Keratinocyte (primary cell): ENCODE results near the gene RSPRY1. TPM values are rescaled to one million over a fixed set of nuclear protein-coding genes. Genes with fewer than 3 reads are reported as not detected.

Experiments used
- DNase-seq: peaks from one replicate; pipeline ENCODE4 v3.0.0-alpha.2; 2011; ENCODE audit warnings: low read depth, missing footprints, low spot score
- FAIRE-seq: peaks from 2 replicates; lab custom pipeline; 2011; peaks lifted over from hg19 to GRCh38; lab: Jason Lieb, UNC
- H2AFZ ChIP-seq: 2 replicates; pipeline ENCODE4 v1.6.0; 2012; ENCODE audit warnings: low read length, control low read depth, inconsistent platforms; ENCODE audit not compliant: control insufficient read depth
- H3K27ac ChIP-seq: 2 replicates; pipeline ENCODE4 v1.5.1; 2011; ENCODE audit warnings: low read length; ENCODE audit not compliant: control insufficient read depth, insufficient read depth
- H3K27me3 ChIP-seq: 3 replicates; pipeline ENCODE4 v1.6.0; 2011; ENCODE audit warnings: low read length; ENCODE audit not compliant: control insufficient read depth, insufficient read depth; ENCODE audit errors: extremely low read depth
- H3K36me3 ChIP-seq, 2 experiments: 2 replicates in 1 of 2; 3 replicates in 1 of 2; pipeline ENCODE4 v1.5.1; 2011; ENCODE audit warnings: low read length in 2 of 2, mild to moderate bottlenecking in 1 of 2; ENCODE audit not compliant: control insufficient read depth in 2 of 2, insufficient read depth in 2 of 2; ENCODE audit errors: extremely low read depth in 1 of 2
- H3K4me1 ChIP-seq: 3 replicates; pipeline ENCODE4 v1.5.1; 2011; ENCODE audit warnings: low read length; ENCODE audit not compliant: control insufficient read depth, insufficient read depth; ENCODE audit errors: extremely low read depth
- H3K4me2 ChIP-seq: 3 replicates; pipeline ENCODE4 v1.6.0; 2011; ENCODE audit warnings: low read depth, low read length; ENCODE audit not compliant: control insufficient read depth, insufficient read depth; ENCODE audit errors: extremely low read depth
- H3K4me3 ChIP-seq, 3 experiments: fragments of 200-600 bp in 1 of 3; sonication (generic) in 1 of 3; 2 replicates in 2 of 3; 3 replicates in 1 of 3; pipeline ENCODE4 v1.5.1; 2011 to 2016; ENCODE audit warnings: low read length in 3 of 3, mild to moderate bottlenecking in 3 of 3, control low read depth in 2 of 3, inconsistent platforms in 1 of 3, low read depth in 1 of 3, mixed read lengths in 1 of 3, mixed run types in 1 of 3, moderate library complexity in 1 of 3; ENCODE audit not compliant: control insufficient read depth in 2 of 3, insufficient read depth in 2 of 3; ENCODE audit errors: extremely low read depth in 1 of 3
- H3K79me2 ChIP-seq: 2 replicates; pipeline ENCODE4 v1.6.0; 2012; ENCODE audit warnings: low read length; ENCODE audit not compliant: control insufficient read depth, insufficient read depth
- H3K9ac ChIP-seq: 3 replicates; pipeline ENCODE4 v1.6.0; 2011; ENCODE audit warnings: low read length; ENCODE audit not compliant: control insufficient read depth, insufficient read depth; ENCODE audit errors: extremely low read depth
- H3K9me1 ChIP-seq: 3 replicates; pipeline ENCODE4 v1.6.0; 2011; ENCODE audit warnings: low read length; ENCODE audit not compliant: control insufficient read depth, insufficient read depth; ENCODE audit errors: extremely low read depth
- H3K9me3 ChIP-seq: 2 replicates; pipeline ENCODE4 v1.5.1; 2012; ENCODE audit warnings: low read depth, low read length; ENCODE audit not compliant: control insufficient read depth
- H4K20me1 ChIP-seq: 3 replicates; pipeline ENCODE4 v1.6.0; 2011; ENCODE audit warnings: low read length; ENCODE audit not compliant: control insufficient read depth, insufficient read depth; ENCODE audit errors: extremely low read depth
- EZH2 ChIP-seq: IDR thresholded peaks from one replicate; pipeline ENCODE4 v1.6.1; 2012; ENCODE audit warnings: inconsistent platforms, mild to moderate bottlenecking, low read length, moderate library complexity
- dilution Hi-C: fragments of 300-500 bp; cut with MboI; formaldehyde crosslinking; loops from one replicate; pipeline ENCODE4 v1.7.0; 2020; ENCODE audit warnings: low sequenced_read_pairs; ENCODE audit not compliant: extremely low pct_ligation_motif_present
- polyA plus RNA-seq, 5 experiments: library from polyadenylated mRNA; depleted of rRNA in 3 of 5; stranded (reverse) in 3 of 5; stranded (forward) in 1 of 5; unstranded in 1 of 5; fragments of >200 nt; gene quantifications; 1 replicate in 1 of 5; 2 replicates in 3 of 5; 3 replicates in 1 of 5; pipeline versions ENCODE4 v1.2.1 to v1.2.3, GENCODE V29; 2011 to 2012; ENCODE audit warnings: missing spikeins in 2 of 5, low read depth in 1 of 5, low replicate concordance in 1 of 5
- TF ChIP-seq, protein P1 (sequence below), 3 experiments: IDR thresholded peaks in 1 of 3; conservative IDR thresholded peaks in 1 of 3; optimal IDR thresholded peaks in 1 of 3; 2 replicates in 2 of 3; 3 replicates in 1 of 3; pipeline versions ENCODE3 to v1.5.1; 2011; ENCODE audit warnings: low read length in 3 of 3, mild to moderate bottlenecking in 3 of 3, moderate library complexity in 2 of 3, control low read depth in 1 of 3, inconsistent platforms in 1 of 3; ENCODE audit not compliant: insufficient read depth in 2 of 3; ENCODE audit errors: extremely low read depth in 1 of 3

The RSPRY1 gene
- polyA plus RNA-seq, 1 donor (not counting 4 experiments of a cell fraction or from before 2014, with no cell fraction given) = 42.2 TPM

DNA sequence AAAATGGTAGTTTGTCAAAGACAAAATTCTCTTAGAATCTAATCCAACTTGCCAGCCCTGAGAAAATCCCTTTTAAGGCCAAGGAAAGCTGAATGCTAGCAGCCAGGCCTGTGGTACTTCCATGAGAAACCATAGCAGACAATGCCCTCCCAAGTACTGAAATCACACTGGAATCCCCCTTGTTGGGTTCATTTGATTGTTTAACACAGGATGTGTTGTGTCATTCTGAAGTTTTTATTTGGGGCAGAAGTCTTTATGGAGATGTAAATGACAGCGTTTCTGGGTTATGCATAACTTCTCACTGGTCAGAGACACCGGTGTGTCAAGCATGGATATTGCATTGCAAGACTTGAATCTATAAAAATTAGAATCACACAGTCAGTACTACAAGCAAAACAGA, 53.0 kb downstream of the RSPRY1 start:
- no peak for TF ChIP-seq EZH2
- TF ChIP-seq, protein P1, sequence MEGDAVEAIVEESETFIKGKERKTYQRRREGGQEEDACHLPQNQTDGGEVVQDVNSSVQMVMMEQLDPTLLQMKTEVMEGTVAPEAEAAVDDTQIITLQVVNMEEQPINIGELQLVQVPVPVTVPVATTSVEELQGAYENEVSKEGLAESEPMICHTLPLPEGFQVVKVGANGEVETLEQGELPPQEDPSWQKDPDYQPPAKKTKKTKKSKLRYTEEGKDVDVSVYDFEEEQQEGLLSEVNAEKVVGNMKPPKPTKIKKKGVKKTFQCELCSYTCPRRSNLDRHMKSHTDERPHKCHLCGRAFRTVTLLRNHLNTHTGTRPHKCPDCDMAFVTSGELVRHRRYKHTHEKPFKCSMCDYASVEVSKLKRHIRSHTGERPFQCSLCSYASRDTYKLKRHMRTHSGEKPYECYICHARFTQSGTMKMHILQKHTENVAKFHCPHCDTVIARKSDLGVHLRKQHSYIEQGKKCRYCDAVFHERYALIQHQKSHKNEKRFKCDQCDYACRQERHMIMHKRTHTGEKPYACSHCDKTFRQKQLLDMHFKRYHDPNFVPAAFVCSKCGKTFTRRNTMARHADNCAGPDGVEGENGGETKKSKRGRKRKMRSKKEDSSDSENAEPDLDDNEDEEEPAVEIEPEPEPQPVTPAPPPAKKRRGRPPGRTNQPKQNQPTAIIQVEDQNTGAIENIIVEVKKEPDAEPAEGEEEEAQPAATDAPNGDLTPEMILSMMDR (optimal IDR thresholded peaks at IDR 0.05 in 1 of 3, IDR thresholded peaks at IDR 0.05 in 1 of 3, conservative IDR thresholded peaks at IDR 0.05 in 1 of 3; ENCODE audit: extremely low read depth in 1 of 3, insufficient read depth in 2 of 3, low read length in 3 of 3) = no peak
- no peaks in the 10 kb centered on the region for H3K9me3 ChIP-seq
- no peaks in the 10 kb centered on the region for H3K4me1 ChIP-seq
- H4K20me1 ChIP-seq = no peaks in the 10 kb centered on the region
- no peak overlapping the region for H3K27ac ChIP-seq
- dilution Hi-C loops = no loop called here
- H3K79me2 ChIP-seq = no peaks in the 10 kb centered on the region
- FAIRE-seq (no peak), DNase-seq (no peak)
- H3K4me2 ChIP-seq = no peak overlapping the region
- H2AFZ ChIP-seq = no peak overlapping the region
- H3K27me3 ChIP-seq = no peaks in the 10 kb centered on the region
- peaks cover 12 to 34% of the 10 kb centered on the region in 2 experiments for H3K36me3 ChIP-seq
- no peak overlapping the region for H3K4me3 ChIP-seq
- H3K9ac ChIP-seq = no peak overlapping the region
- peaks cover 2% of the 10 kb centered on the region for H3K9me1 ChIP-seq

DNA sequence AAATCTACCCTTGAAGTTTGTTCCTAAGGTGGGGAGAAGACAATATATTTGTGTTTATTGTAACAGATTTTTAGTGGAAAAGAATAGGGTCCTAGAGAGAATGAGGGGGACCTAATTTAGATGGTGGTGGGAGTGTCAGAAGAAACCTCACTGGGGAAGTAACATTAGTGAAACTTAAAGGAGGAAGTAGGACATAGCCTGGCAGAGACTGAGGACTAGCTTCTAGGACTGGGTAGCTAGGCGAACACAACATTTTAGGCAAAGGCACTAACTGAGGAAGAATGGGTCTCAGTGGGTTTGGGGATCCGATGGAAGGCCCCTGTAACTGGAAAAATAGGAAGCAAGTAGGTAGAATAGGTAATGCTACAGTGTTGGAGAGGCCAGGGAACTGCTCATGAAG, 54.7 kb downstream of the RSPRY1 start:
- dilution Hi-C loops = no loop called here
- no peaks in the 10 kb centered on the region for H3K27me3 ChIP-seq
- peaks cover 4% of the 10 kb centered on the region for H3K79me2 ChIP-seq
- H3K4me3 ChIP-seq = no peak overlapping the region
- no peak overlapping the region for H3K4me2 ChIP-seq
- H3K9me3 ChIP-seq = no peaks in the 10 kb centered on the region
- no peak overlapping the region for H2AFZ ChIP-seq
- H3K36me3 ChIP-seq = peaks cover 5 to 17% of the 10 kb centered on the region in 2 experiments
- FAIRE-seq = no peak
- no peak overlapping the region for H3K9ac ChIP-seq
- H3K4me1 ChIP-seq = peaks cover 5% of the 10 kb centered on the region
- no peaks in the 10 kb centered on the region for H4K20me1 ChIP-seq
- TF ChIP-seq EZH2 = no peak
- TF ChIP-seq, protein P1 (optimal IDR thresholded peaks at IDR 0.05 in 1 of 3, IDR thresholded peaks at IDR 0.05 in 1 of 3, conservative IDR thresholded peaks at IDR 0.05 in 1 of 3; ENCODE audit: extremely low read depth in 1 of 3, insufficient read depth in 2 of 3, low read length in 3 of 3) = no peak
- DNase-seq = no peak
- H3K27ac ChIP-seq = no peak overlapping the region
- no peaks in the 10 kb centered on the region for H3K9me1 ChIP-seq
